OCI-LY1 (cell line): ENCODE results near the gene PDZD2.

Source experiments
- H2AFZ ChIP-seq: fragments of 200-600 bp; sonication (generic), shearing (Covaris generic); 2 replicates; pipeline ENCODE4 v1.6.0; 2014; ENCODE audit warnings: antibody characterized with exemption, mild to moderate bottlenecking, low read length
- H3F3A ChIP-seq: fragments of 200-600 bp; sonication (generic), shearing (Covaris generic); 2 replicates; pipeline ENCODE4 v1.6.0; 2014; ENCODE audit warnings: mild to moderate bottlenecking, antibody characterized with exemption, low read length, moderate library complexity; ENCODE audit not compliant: insufficient read depth
- H3K27ac ChIP-seq: fragments of 200-600 bp; sonication (generic); 2 replicates; pipeline ENCODE4 v1.5.1; 2014; ENCODE audit warnings: low read length, mixed run types, mild to moderate bottlenecking, low read depth; ENCODE audit not compliant: poor library complexity, severe bottlenecking
- H3K27me3 ChIP-seq: fragments of 200-600 bp; sonication (generic); 2 replicates; pipeline ENCODE4 v1.6.0; 2014; ENCODE audit warnings: antibody characterized with exemption, mild to moderate bottlenecking, low read length, moderate library complexity; ENCODE audit not compliant: insufficient read depth
- H3K36me3 ChIP-seq: fragments of 200-600 bp; sonication (generic); 2 replicates; pipeline ENCODE4 v1.6.1; 2014; ENCODE audit warnings: mild to moderate bottlenecking, antibody characterized with exemption, low read length, moderate library complexity, mixed read lengths; ENCODE audit not compliant: insufficient read depth
- H3K4me1 ChIP-seq: fragments of 200-600 bp; sonication (generic); 2 replicates; pipeline ENCODE4 v1.5.1; 2014; ENCODE audit warnings: mild to moderate bottlenecking, low read length, moderate library complexity; ENCODE audit not compliant: insufficient read depth, severe bottlenecking
- H3K4me2 ChIP-seq: fragments of 200-600 bp; sonication (generic), shearing (Covaris generic); 2 replicates; pipeline ENCODE4 v1.6.1; 2014; ENCODE audit warnings: low read length
- H3K4me3 ChIP-seq: fragments of 200-600 bp; sonication (generic); 2 replicates; pipeline ENCODE4 v1.5.1; 2014; ENCODE audit warnings: low read length, low read depth, mild to moderate bottlenecking, mixed read lengths; ENCODE audit not compliant: poor library complexity, severe bottlenecking
- H3K79me2 ChIP-seq: fragments of 200-600 bp; shearing (Covaris generic); 2 replicates; pipeline ENCODE4 v1.6.1; 2016; ENCODE audit warnings: mixed run types, low read length, mixed read lengths; ENCODE audit not compliant: insufficient read depth
- H3K9ac ChIP-seq: fragments of 200-600 bp; sonication (generic), shearing (Covaris generic); 2 replicates; pipeline ENCODE4 v1.6.1; 2014; ENCODE audit warnings: mild to moderate bottlenecking, low read length, mixed read lengths
- H3K9me2 ChIP-seq: fragments of 200-600 bp; sonication (generic), shearing (Covaris generic); 2 replicates; pipeline ENCODE4 v1.6.1; 2014; ENCODE audit warnings: low read depth, mild to moderate bottlenecking, low read length, mixed read lengths
- H3K9me3 ChIP-seq: fragments of 200-600 bp; shearing (Covaris generic); 2 replicates; pipeline ENCODE4 v1.6.1; 2014; ENCODE audit warnings: low read length, mixed read lengths
- H4K20me1 ChIP-seq: fragments of 200-600 bp; sonication (generic), shearing (Covaris generic); 2 replicates; pipeline ENCODE4 v1.6.0; 2016; ENCODE audit warnings: mild to moderate bottlenecking, low read length; ENCODE audit not compliant: insufficient read depth
- CTCF ChIP-seq: fragments of 200-600 bp; sonication (generic), shearing (Covaris generic); IDR thresholded peaks from 2 replicates; pipeline ENCODE4 v1.5.1; 2017; ENCODE audit warnings: mild to moderate bottlenecking, antibody characterized with exemption, low read length, moderate library complexity, mixed read lengths
- EZH2 ChIP-seq: fragments of 200-600 bp; sonication (generic), shearing (Covaris generic); IDR thresholded peaks from 2 replicates; pipeline ENCODE4 v1.8.0; 2017; ENCODE audit warnings: borderline replicate concordance, mixed run types, mild to moderate bottlenecking, antibody characterized with exemption, low read length, moderate library complexity, mixed read lengths

The PDZD2 gene

GRCh38 chr5:31786090-31786631, 147.2 kb downstream of the PDZD2 start:
- H3K9me3 ChIP-seq = no peaks in the 10 kb centered on the region
- H2AFZ ChIP-seq = no peak overlapping the region
- TF ChIP-seq EZH2 = no peak
- TF ChIP-seq CTCF = no peak

GRCh38 chr5:31794009-31794408, 155.1 kb downstream of the PDZD2 start:
- no peak overlapping the region for H3K9ac ChIP-seq
- H3K36me3 ChIP-seq = no peaks in the 10 kb centered on the region
- no peak for TF ChIP-seq CTCF
- no peak for TF ChIP-seq EZH2
- H3F3A ChIP-seq = no peaks in the 10 kb centered on the region
- H3K27me3 ChIP-seq = 0 out of 2 replicates have a peak, but pooled peaks cover 4% of the 10 kb centered on the region
- H3K9me2 ChIP-seq = no peaks in the 10 kb centered on the region
- H3K79me2 ChIP-seq = no peaks in the 10 kb centered on the region
- H3K9me3 ChIP-seq = no peaks in the 10 kb centered on the region
- H4K20me1 ChIP-seq = no peaks in the 10 kb centered on the region
- no peak overlapping the region for H3K27ac ChIP-seq
- no peak overlapping the region for H2AFZ ChIP-seq
- H3K4me2 ChIP-seq = no peak overlapping the region
- no peaks in the 10 kb centered on the region for H3K4me1 ChIP-seq
- no peak overlapping the region for H3K4me3 ChIP-seq

More at GRCh38 chr5:31786090-31786631, 147.2 kb downstream of the PDZD2 start:
- Histone ChIP-seq H3K27me3 (no peaks in the 10 kb centered on the region), H3K9me2 (no peaks in the 10 kb centered on the region), H3K4me1 (no peaks in the 10 kb centered on the region), H3K4me3 (no peak overlapping the region), H3K9ac (no peak overlapping the region), H4K20me1 (no peaks in the 10 kb centered on the region), H3K4me2 (no peak overlapping the region), H3K79me2 (no peaks in the 10 kb centered on the region), H3K27ac (no peak overlapping the region), H3K36me3 (no peaks in the 10 kb centered on the region), H3F3A (no peaks in the 10 kb centered on the region)

GRCh38 chr5:31798168-31798567, 159.2 kb downstream of the PDZD2 start:
- Histone ChIP-seq H2AFZ (no peak overlapping the region), H3K79me2 (no peaks in the 10 kb centered on the region), H3K9ac (no peak overlapping the region), H3K9me3 (no peaks in the 10 kb centered on the region), H3K27me3 (no peaks in the 10 kb centered on the region), H4K20me1 (no peaks in the 10 kb centered on the region), H3K27ac (no peak overlapping the region), H3F3A (no peaks in the 10 kb centered on the region), H3K4me2 (no peak overlapping the region), H3K9me2 (no peaks in the 10 kb centered on the region), H3K4me3 (no peak overlapping the region), H3K4me1 (no peaks in the 10 kb centered on the region), H3K36me3 (no peaks in the 10 kb centered on the region)
- TF ChIP-seq CTCF (no peak), EZH2 (no peak)
